Renal pelvis (tissue), 4 donors: Measurements from ENCODE around the gene ASB1. TPM values are rescaled to one million over a fixed set of nuclear protein-coding genes. Genes with fewer than 3 reads are reported as not detected.
A peak's percentile ranks its signal among the peaks of the same experiment; 100 is the strongest.
"Not testable (repeated sequence)": the region's sequence is repeated elsewhere in the genome, so short reads cannot be mapped to it uniquely, and the experiment has no call there.

ENCODE experiments used
- DNase-seq: peaks from one replicate; pipeline ENCODE4 v3.0.0-alpha.2; 2013
- polyA plus RNA-seq, 3 donors: library from polyadenylated mRNA; unstranded; fragments of 120-200 nt; gene quantifications; one replicate each; pipeline ENCODE4 v1.2.1, GENCODE V29; 2013; ENCODE audit not compliant: insufficient read length in 3 of 3

The ASB1 gene
- polyA plus RNA-seq, 3 donors: 27.4 to 30.3 (median 30.0) TPM

GRCh38 chr2:238398577-238398976 is 28.1 kb upstream of the ASB1 start:
- DNase-seq: no peak

- DNase-seq: no peak
These were observed 27.6 kb upstream of the ASB1 start for GRCh38 chr2:238399094-238399493.

- DNase-seq: no peak
These were observed 25.2 kb upstream of the ASB1 start for GRCh38 chr2:238401551-238401950.

GRCh38 chr2:238403632-238404405 is 22.9 kb upstream of the ASB1 start:
- DNase-seq: no peak

- no peak for DNase-seq
These were observed 22.1 kb upstream of the ASB1 start for GRCh38 chr2:238404406-238405216.

GRCh38 chr2:238405217-238405555 is 21.5 kb upstream of the ASB1 start:
- not testable (repeated sequence) for DNase-seq

- no peak for DNase-seq
These were observed 20.3 kb upstream of the ASB1 start for GRCh38 chr2:238406221-238406997.

- no peak for DNase-seq
These were observed 19.8 kb upstream of the ASB1 start for GRCh38 chr2:238406998-238407285.

GRCh38 chr2:238407566-238407965 is 19.2 kb upstream of the ASB1 start:
- DNase-seq: no peak

- no peak for DNase-seq
These were observed 17.9 kb upstream of the ASB1 start for GRCh38 chr2:238408615-238409340.

GRCh38 chr2:238409341-238410199 is 17.2 kb upstream of the ASB1 start:
- no peak for DNase-seq

GRCh38 chr2:238412067-238412767 is 14.5 kb upstream of the ASB1 start:
- no peak for DNase-seq

- no peak for DNase-seq
These were observed 13.4 kb upstream of the ASB1 start for GRCh38 chr2:238413368-238413767.

GRCh38 chr2:238415036-238415764 is 11.5 kb upstream of the ASB1 start:
- DNase-seq: no peak

GRCh38 chr2:238415893-238416292 is 10.8 kb upstream of the ASB1 start:
- no peak for DNase-seq

- peak; percentile 66 for DNase-seq
These were observed 8.3 kb upstream of the ASB1 start for GRCh38 chr2:238418196-238418998.

GRCh38 chr2:238418999-238419546 is 7.7 kb upstream of the ASB1 start:
- no peak for DNase-seq

- DNase-seq: peak; percentile 2
These were observed 6.3 kb upstream of the ASB1 start for GRCh38 chr2:238420442-238420841.
